ENCODE results near the gene TCF12.

GRCh38 chr15:57223887-57224286 lies 305.4 kb downstream of the TCF12 start:
- TF ChIP-seq, protein P1, sequence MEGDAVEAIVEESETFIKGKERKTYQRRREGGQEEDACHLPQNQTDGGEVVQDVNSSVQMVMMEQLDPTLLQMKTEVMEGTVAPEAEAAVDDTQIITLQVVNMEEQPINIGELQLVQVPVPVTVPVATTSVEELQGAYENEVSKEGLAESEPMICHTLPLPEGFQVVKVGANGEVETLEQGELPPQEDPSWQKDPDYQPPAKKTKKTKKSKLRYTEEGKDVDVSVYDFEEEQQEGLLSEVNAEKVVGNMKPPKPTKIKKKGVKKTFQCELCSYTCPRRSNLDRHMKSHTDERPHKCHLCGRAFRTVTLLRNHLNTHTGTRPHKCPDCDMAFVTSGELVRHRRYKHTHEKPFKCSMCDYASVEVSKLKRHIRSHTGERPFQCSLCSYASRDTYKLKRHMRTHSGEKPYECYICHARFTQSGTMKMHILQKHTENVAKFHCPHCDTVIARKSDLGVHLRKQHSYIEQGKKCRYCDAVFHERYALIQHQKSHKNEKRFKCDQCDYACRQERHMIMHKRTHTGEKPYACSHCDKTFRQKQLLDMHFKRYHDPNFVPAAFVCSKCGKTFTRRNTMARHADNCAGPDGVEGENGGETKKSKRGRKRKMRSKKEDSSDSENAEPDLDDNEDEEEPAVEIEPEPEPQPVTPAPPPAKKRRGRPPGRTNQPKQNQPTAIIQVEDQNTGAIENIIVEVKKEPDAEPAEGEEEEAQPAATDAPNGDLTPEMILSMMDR (IDR thresholded peaks at IDR 0.05) = no peak
- TF ChIP-seq POLR2AphosphoS5 (IDR thresholded peaks at IDR 0.05) (no peak), POLR2A (IDR thresholded peaks at IDR 0.05) (no peak)
